GM19463 (cell line): ENCODE measurements around the gene HTT.
"Not testable (repeated sequence)": the region's sequence is repeated elsewhere in the genome, so short reads cannot be mapped to it uniquely, and the experiment has no call there.

Source experiments
- ATAC-seq: cut with Tn5 transposase; IDR thresholded peaks from one replicate; pipeline ENCODE4 v1.9.1; 2021; ENCODE audit warnings: mild to moderate bottlenecking, moderate library complexity; ENCODE audit not compliant: unreplicated experiment

Gene HTT

DNA sequence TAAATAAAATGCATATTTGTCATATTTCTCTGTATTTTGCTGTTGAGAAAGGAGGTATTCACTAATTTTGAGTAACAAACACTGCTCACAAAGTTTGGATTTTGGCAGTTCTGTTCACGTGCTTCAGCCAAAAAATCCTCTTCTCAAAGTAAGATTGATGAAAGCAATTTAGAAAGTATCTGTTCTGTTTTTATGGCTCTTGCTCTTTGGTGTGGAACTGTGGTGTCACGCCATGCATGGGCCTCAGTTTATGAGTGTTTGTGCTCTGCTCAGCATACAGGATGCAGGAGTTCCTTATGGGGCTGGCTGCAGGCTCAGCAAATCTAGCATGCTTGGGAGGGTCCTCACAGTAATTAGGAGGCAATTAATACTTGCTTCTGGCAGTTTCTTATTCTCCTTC, 3.3 kb downstream of the HTT start:
- peak; percentile 28 for ATAC-seq

DNA sequence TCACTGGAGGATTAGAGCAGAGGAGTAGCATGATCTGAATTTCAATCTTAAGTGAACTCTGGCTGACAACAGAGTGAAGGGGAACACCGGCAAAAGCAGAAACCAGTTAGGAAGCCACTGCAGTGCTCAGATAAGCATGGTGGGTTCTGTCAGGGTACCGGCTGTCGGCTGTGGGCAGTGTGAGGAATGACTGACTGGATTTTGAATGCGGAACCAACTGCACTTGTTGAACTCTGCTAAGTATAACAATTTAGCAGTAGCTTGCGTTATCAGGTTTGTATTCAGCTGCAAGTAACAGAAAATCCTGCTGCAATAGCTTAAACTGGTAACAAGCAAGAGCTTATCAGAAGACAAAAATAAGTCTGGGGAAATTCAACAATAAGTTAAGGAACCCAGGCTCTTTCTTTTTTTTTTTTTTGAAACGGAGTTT, 5.2 kb downstream of the HTT start:
- ATAC-seq: no peak

DNA sequence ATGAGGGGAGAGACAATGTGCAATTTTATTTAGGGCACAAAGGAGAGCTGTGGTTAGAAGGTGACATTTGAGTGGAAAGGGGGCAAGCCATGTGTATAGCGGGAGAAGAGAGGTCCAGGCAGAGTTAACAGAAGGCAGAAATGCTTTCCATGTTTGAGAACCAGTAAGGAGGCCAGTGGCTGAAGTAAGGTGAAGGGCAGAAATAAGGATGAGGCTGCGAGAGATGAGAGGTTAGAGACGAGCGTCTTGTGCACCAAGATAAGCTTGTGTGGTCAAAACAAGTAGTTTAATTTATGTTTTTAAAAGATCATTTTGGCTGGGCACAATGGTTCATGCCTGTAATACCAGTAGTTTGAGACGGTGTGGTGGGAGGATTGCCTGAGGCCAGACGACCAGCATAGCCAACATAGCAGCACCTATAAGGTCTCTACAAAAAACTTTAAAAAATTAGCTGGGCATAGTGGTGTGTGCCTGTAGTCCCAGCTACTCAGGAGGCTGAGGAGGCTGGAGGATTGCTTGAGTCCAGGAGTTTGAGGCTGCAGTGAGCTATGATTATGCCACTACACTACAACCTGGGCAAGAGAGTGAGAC, 8.5 kb downstream of the HTT start:
- no peak for ATAC-seq

DNA sequence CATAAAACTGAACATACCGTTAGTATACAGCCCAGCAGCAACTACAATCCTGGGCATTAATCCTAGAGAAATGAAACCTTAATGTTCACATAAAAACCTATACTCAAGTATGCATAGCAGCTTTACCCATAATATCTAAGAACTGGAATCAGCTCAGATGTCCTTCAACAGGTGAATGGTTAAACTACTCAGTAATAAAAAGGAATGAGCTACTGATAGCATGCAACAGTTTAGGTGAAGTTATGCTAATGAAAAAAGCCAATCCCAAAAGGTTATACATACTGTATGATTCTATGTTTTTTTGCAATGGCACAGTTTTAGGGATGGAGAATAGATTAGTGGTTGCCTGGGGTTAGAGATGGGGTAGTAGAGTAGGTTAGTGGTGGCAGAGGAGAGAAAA, 9.3 kb downstream of the HTT start:
- ATAC-seq: no peak

DNA sequence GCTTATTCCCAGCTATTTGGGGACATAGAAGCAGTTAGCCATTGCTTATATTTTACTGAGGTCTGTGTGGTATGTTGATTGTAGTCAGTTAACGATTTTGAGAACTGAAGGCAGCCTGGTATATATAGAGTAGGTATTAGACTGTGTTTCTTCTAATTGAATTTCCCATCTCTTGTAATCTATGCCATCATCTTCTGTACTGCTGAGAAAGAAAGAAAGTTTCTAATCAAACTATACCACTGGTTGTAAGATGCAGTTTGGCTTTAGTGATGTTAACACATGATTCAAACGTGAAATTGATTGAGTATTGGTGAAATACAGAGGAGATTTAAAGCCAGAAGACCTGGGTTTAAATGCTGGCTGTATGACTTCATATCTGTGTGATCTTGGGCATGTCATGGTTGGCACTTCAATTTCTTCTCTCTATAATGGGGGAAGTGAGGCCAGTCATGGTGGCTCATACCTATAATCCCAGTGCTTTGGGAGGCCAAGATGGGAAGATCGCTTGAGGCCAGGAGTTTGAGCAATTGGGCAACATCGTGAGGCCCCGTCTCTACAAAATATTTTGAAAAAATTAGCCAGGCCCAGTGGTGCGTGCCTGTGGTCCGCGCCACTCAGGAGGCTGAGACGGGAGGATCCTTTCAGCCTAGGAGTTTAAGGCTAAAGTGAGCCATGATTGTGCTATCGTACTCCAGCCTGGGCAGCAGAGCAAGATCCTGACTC, 11.6 kb downstream of the HTT start:
- ATAC-seq: no peak

DNA sequence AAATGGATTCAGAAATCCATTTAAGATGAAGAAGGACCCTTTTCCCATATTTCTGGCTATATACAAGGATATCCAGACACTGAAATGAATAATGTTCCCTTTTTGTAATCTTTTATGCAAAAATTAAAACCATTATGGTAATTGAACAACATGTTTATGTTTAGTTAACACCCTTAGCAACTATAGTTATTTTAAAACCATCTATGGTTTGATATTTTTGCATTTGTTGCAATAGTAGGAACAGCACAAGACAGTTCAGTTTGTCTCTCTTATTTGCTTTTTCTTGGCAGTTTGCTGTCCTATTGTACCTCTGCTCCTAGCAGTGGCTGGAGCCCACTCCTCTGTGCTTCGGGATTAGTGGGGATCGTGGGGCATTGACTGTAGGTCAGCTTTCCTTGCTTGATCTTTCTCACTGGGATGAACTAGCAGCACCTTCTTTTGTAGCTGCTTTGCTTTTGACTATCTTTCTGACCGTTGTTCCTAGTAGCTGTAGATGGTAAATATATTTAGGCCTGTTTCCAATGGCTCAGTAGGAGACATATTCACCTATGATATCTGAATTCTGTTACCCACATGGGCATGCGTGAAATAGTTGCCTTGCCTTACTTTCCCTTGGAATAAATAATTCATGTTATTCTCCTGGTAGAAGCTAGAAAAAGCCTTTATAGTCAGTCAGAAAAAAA, 12.8 kb downstream of the HTT start:
- no peak for ATAC-seq

DNA sequence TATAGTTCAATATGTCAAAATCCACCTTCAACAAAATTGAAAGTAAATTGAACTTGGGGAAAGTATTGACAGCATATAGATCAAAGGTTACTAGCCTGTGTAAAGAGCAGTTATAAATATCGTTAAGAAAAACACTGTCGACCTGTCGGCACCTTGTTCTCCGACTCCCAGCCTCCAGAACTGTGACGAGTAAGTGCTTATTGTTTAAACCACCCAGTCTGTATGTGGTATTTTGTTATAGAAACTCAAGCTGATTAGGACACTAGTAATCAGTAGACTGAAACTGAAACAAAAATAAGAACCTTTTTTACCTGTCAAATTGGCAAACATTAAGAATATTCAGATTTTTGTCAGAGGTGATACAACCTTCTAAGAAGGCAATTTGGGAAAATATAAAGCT, 17.0 kb downstream of the HTT start:
- no peak for ATAC-seq

DNA sequence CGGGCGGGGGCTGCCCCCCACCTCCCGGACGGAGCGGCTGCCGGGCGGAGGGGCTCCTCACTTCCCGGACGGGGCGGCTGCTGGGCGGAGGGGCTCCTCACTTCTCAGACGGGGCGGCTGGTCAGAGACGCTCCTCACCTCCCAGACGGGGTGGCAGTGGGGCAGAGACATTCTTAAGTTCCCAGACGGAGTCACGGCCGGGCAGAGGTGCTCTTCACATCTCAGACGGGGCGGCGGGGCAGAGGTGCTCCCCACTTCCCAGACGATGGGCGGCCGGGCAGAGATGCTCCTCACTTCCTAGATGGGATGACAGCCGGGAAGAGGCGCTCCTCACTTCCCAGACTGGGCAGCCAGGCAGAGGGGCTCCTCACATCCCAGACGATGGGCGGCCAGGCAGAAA, 20.2 kb downstream of the HTT start:
- not testable (repeated sequence) for ATAC-seq

DNA sequence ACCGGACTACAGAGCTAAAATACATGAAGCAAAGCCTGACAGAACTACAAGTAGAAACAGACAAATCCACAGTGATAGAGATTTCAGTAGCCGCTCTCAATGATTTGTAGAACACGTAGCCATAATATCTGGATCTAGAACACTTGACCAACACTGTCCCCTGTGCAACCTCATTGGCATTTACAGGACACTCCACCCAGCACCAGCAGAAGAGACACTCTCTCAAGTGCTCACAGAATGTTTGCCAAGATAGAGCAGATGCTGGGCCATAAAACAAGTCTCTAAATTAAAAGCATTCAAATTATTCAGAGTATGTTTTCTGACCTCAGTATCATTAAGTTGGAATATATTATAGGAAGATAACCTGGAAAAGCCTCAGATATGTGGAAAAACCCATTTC, 21.7 kb downstream of the HTT start:
- ATAC-seq: no peak

DNA sequence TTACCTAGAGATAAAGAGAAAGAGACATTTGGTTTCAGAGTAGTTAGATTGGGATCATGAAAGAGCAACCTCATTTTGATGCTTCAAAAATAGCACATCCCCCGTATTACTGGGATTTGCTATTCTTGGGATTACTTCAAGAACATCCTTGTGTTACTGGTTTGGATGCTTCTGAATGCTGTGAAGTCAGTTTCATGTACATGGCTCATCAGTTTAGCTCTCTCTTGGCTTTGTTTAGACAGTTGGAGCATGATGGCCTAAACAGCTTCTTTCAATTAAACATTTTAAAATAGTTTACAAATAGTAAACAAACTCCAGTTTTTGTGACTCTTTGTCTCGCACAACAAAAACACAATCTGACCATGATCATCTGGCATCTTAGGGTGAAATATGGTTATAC, 23.9 kb downstream of the HTT start:
- ATAC-seq: no peak

DNA sequence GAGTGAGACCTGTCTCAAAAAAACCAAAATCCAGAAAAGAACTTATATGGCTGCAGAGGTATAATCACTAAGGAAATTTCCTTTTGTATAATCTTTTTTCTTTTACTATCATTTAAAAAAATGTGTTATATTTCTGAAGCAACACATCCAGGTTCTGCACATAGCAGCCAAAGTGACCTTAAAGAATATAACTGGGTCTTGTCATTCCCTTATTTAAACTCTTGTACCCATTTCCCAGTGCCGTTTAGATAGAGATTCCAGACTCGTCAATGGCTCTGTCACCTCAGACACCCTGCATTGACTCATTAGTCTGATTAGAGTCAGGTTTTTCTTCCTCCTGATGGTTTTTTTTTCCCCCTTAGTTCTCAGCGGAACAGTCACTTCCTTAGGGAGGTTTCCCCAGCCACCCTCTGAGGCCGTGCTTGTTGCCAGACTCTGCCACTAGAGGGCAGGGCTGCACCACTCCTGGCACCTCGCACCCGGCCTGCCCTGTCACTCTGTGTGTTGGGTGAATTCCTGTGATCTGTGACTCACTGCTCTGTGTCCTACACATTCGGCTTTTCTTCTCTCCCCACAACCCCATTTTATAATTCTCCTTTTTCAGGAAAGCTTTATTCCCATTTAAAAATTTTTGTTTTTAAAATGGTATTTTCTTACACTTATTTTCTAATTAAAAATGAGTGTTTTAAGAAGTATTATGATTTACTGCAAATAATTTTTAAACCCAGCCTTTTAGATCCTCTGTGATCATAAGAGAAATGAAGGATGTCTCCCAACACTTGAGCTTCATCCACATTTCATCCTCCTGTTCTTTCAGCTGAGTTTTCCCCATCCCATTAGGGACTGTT, 32.1 kb downstream of the HTT start:
- ATAC-seq: peak; percentile 99

DNA sequence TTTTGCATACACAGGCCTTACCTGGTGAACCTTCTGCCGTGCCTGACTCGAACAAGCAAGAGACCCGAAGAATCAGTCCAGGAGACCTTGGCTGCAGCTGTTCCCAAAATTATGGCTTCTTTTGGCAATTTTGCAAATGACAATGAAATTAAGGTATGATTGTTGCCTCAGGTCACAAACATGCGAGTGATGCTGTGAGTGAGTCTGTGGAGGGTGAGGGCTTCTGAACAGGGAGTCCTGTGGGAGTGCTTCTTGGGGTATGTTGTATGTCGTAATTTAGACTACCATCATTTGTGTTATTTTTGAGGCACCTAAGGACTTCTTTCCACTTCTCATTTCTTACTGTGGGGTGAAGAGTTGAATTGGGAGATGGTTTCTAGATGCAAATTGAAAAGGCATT, 32.8 kb downstream of the HTT start:
- ATAC-seq: no peak

DNA sequence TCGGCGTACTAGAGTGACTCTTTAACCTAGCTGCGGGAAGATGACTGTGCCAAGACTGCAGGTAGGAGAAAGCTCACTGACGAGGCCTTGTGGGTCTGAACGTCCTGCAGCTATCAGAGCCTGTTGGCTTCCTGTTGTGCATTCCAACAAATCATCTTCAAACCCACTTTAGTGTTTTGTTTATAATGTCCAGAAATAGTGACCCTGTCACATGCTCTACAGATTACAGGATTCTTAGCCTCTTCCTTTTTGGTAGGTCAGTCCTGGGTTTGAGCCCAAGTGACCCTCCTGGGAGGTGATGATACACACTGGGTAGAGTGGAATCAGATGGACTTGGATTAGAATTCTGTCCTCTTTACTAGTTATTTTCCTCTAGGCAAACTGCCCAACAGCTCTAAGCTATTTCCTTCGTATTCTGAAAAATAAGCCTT, 33.2 kb downstream of the HTT start:
- no peak for ATAC-seq

DNA sequence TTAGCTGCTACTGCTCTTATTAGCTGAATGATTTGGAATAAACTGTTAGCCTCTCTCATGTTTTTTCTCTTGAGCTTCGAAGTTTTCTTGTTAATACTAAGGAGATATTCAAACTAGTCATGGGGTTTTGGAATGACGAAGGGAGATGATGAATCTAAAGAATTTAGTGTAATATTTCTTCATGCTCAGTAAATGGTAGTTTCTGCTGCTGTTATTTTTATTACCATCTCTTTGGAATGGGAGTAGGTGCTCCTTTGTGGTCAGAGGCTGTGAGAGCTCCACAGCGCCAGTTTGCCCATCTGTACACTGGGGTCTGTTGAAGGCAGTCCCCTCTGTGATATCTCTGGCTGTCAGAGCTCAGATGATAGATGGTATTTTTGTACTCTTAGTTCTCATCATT, 33.7 kb downstream of the HTT start:
- ATAC-seq: no peak

DNA sequence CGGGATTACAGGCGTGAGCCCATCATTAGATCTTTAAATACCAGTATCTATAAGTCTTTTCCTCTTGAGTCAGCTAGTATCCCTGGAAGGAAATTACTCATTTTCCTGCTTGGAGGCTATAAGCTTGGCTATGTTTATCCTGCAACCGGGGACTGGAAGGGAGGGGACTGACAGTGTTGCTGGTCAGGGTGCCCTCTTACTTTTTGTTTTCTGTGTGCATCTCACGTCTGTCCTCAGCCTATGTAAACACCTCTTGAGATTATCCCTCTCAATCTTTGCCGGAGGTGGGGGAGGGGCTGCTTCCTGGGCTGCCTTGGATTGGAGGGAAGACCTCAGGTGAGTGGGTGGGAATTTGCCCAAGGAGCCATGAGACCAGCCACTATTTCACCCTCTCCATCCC, 37.0 kb downstream of the HTT start:
- no peak for ATAC-seq

DNA sequence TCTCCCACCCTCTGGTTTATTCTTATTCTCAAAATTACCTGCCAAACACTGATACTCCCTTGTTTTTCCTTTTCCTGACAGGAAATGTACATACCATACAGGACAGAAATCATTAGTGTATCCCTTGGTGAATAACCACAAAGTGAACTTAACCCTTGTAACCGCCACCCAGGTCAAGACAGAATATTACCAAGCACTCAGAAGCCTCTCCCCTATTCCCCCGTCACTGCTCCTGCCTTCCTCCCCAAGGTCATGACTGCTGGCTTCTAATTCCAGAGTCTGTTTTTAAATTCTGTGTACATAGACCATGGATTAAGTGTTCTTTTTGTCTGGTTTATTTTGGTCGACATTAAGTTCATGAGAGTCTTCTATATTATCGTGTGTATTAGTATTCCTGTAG, 37.7 kb downstream of the HTT start:
- no peak for ATAC-seq

DNA sequence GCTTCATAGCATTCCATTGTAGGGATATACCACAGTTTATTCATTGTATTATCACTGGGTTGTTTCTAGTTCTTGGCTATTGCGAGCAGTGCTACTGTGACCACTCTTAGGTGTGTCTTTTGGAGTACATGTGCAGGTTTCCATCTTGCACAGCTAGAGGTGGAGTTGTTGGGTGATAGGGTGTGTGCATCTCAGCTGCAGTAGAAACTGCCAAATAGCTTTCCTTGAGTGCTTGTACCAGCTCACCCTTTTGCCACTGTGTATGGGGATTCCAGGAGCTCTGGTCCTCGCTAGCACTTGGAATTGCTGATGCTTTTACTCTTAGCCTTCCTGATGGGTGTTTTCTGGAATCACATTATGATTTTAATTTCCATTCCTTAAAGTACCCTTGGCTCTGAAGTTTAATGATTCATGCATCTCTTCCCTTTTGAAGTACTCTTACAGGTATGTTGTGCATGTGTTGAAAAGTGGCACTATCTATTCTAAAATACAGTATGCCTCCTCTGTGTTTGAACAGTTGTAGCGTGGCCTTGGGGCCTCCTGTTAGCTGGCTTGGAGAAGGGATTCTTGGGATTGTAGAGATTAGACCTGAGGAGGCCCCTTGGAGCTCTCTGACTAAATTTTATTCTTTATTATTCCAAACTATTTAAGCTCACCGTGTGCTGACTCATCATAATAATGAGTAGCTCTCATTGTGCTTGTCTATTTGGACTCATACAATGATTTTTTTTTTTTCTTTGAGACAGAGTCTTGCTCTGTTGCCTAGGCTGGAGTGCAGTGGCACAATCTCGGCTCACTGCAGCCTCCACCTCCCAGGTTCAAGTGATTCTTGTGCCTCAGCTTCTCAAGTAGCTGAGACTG, 38.4 kb downstream of the HTT start:
- ATAC-seq: no peak

DNA sequence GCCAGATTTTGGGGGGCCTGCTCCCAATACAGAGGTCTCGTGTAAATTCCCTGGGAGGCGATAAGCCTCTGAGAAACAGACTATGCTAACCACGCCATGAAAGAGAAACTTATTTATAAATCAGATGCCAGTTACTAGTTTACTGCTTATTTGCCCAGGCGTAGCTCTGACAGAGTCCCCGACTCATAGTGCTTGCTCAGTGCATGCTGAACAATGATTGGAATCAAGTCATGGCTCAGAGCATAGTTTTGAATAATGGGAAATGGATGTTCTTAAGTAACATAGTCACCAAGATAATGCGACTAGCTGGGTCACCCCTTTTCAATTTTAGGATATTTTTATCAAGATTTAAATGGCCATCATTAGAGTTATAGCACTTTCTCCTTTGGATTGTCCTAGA, 39.9 kb downstream of the HTT start:
- no peak for ATAC-seq

DNA sequence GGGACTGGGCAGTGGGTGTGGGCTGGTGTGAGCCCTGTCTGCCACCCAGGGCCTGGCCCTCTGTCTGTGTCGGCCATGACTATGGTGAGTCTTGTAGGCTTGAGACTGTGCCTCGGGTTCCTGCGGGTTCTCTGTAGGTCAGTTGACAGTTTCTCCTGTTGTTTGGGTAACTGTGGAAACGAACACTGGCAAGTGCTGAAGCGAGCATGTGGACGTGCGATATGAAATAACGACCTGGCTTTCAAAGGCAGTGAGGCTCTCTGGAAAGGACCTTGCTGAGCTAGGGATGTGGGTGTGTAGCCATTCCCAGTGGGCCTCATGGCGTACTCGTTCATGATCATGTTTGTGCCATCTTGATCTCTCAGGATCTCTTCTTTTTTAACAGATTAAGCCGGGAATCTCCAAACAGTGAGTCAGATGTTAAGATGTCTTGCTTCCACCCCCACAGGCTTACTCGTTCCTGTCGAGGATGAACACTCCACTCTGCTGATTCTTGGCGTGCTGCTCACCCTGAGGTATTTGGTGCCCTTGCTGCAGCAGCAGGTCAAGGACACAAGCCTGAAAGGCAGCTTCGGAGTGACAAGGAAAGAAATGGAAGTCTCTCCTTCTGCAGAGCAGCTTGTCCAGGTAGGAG, 41.3 kb downstream of the HTT start:
- ATAC-seq: no peak

DNA sequence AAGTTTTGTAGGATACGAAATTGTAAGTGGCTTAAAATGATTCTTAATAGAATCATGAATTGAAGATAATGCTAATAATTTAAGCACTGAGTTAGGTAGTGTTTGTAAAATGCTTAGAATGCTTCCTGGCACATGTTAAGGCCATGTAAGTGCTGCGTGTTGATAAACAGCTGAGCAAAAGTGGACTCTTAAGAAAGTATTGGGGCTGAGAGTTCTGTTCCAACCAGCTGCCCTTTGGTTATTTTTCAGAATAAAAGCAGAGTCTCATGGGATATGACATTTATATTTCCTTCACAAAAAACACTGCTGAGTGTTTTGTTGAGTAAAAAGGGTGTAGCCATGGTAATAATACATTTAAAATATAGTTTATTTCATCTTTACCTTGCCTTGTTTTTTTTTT, 42.5 kb downstream of the HTT start:
- no peak for ATAC-seq
